Choroid plexus epithelial cell (primary cell): Measurements from ENCODE around the gene YY1AP1.
"Not testable (repeated sequence)": the region's sequence is repeated elsewhere in the genome, so short reads cannot be mapped to it uniquely, and the experiment has no call there.

Experiments used
- DNase-seq: peaks from one replicate; pipeline ENCODE4 v3.0.0-alpha.2; 2010; ENCODE audit warnings: low read depth
- H3K4me3 ChIP-seq: 2 replicates; pipeline ENCODE4 v1.5.1; 2011; ENCODE audit warnings: low read depth, mild to moderate bottlenecking, control low read depth, low read length, moderate library complexity
- CTCF ChIP-seq: conservative IDR thresholded peaks from 2 replicates; pipeline ENCODE4 v1.5.1; 2011; ENCODE audit warnings: low read depth, mild to moderate bottlenecking, control low read depth, inconsistent platforms, low read length, moderate library complexity

The YY1AP1 gene

GRCh38 chr1:155688324-155689080, at the start of gene YY1AP1:
Gene YY1AP1 (minus strand): TSS chr1:155688774. CDS start chr1:155680436, 8,338 bp downstream.
- no peak for TF ChIP-seq CTCF
- peak within 1 kb of the TSS; percentile 96 for H3K4me3 ChIP-seq
- peak; percentile 91 for DNase-seq

- no peak overlapping the region for H3K4me3 ChIP-seq
- DNase-seq: peak; percentile 87
- peak; percentile 82 for TF ChIP-seq CTCF
Measured at GRCh38 chr1:155729031-155729898, 40.7 kb upstream of the YY1AP1 start.

GRCh38 chr1:155725142-155725541, 36.6 kb upstream of the YY1AP1 start:
- no peak overlapping the region for H3K4me3 ChIP-seq
- no peak for DNase-seq
- TF ChIP-seq CTCF: no peak

GRCh38 chr1:155719703-155720102, 31.1 kb upstream of the YY1AP1 start:
- no peak for DNase-seq
- H3K4me3 ChIP-seq: no peak overlapping the region
- TF ChIP-seq CTCF: no peak

- not testable (repeated sequence) for H3K4me3 ChIP-seq, DNase-seq
Measured at GRCh38 chr1:155718524-155719115, 30.0 kb upstream of the YY1AP1 start.

GRCh38 chr1:155717041-155717440, 28.5 kb upstream of the YY1AP1 start:
- no peak overlapping the region for H3K4me3 ChIP-seq
- no peak for DNase-seq
- TF ChIP-seq CTCF: no peak

- no peak for TF ChIP-seq CTCF
- no peak for DNase-seq
- H3K4me3 ChIP-seq: no peak overlapping the region
Measured at GRCh38 chr1:155715777-155716176, 27.2 kb upstream of the YY1AP1 start.

- not testable (repeated sequence) for H3K4me3 ChIP-seq, DNase-seq
Measured at GRCh38 chr1:155715056-155715455, 26.5 kb upstream of the YY1AP1 start.
